ENCODE results near the gene NAGK. TPM values are rescaled to one million over a fixed set of nuclear protein-coding genes. Genes with fewer than 3 reads are reported as not detected.
A peak's percentile ranks its signal among the peaks of the same experiment; 100 is the strongest.

The NAGK gene
- total and polyA plus RNA-seq, 9 of the 15 experiments (the other 6 are each of a cell fraction or from before 2014, with no cell fraction given) = 4.9 to 14.9 (median 10.6) TPM

- TF ChIP-seq AFF4 (CRISPR knock-in tag; IDR thresholded peaks at IDR 0.05) = 0 out of 2 replicates have a peak, but pooled peaks have one; percentile 48
- no peak for TF ChIP-seq NCOA6 (IDR thresholded peaks at IDR 0.05)
- 0 out of 2 replicates have a peak, but pooled peaks have one; percentile 0 for TF ChIP-seq JUNB (CRISPR knock-in tag; conservative IDR thresholded peaks at IDR 0.05)
- TF ChIP-seq, protein P1, sequence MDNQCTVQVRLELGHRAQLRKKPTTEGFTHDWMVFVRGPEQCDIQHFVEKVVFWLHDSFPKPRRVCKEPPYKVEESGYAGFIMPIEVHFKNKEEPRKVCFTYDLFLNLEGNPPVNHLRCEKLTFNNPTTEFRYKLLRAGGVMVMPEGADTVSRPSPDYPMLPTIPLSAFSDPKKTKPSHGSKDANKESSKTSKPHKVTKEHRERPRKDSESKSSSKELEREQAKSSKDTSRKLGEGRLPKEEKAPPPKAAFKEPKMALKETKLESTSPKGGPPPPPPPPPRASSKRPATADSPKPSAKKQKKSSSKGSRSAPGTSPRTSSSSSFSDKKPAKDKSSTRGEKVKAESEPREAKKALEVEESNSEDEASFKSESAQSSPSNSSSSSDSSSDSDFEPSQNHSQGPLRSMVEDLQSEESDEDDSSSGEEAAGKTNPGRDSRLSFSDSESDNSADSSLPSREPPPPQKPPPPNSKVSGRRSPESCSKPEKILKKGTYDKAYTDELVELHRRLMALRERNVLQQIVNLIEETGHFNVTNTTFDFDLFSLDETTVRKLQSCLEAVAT (IDR thresholded peaks at IDR 0.05) = peak in 1 of 2 experiments; percentile 92; a peak in 2 of 4 replicates
- TF ChIP-seq MAFK (IDR thresholded peaks at IDR 0.05; ENCODE audit: low read length) = no peak
- TF ChIP-seq, protein P2, sequence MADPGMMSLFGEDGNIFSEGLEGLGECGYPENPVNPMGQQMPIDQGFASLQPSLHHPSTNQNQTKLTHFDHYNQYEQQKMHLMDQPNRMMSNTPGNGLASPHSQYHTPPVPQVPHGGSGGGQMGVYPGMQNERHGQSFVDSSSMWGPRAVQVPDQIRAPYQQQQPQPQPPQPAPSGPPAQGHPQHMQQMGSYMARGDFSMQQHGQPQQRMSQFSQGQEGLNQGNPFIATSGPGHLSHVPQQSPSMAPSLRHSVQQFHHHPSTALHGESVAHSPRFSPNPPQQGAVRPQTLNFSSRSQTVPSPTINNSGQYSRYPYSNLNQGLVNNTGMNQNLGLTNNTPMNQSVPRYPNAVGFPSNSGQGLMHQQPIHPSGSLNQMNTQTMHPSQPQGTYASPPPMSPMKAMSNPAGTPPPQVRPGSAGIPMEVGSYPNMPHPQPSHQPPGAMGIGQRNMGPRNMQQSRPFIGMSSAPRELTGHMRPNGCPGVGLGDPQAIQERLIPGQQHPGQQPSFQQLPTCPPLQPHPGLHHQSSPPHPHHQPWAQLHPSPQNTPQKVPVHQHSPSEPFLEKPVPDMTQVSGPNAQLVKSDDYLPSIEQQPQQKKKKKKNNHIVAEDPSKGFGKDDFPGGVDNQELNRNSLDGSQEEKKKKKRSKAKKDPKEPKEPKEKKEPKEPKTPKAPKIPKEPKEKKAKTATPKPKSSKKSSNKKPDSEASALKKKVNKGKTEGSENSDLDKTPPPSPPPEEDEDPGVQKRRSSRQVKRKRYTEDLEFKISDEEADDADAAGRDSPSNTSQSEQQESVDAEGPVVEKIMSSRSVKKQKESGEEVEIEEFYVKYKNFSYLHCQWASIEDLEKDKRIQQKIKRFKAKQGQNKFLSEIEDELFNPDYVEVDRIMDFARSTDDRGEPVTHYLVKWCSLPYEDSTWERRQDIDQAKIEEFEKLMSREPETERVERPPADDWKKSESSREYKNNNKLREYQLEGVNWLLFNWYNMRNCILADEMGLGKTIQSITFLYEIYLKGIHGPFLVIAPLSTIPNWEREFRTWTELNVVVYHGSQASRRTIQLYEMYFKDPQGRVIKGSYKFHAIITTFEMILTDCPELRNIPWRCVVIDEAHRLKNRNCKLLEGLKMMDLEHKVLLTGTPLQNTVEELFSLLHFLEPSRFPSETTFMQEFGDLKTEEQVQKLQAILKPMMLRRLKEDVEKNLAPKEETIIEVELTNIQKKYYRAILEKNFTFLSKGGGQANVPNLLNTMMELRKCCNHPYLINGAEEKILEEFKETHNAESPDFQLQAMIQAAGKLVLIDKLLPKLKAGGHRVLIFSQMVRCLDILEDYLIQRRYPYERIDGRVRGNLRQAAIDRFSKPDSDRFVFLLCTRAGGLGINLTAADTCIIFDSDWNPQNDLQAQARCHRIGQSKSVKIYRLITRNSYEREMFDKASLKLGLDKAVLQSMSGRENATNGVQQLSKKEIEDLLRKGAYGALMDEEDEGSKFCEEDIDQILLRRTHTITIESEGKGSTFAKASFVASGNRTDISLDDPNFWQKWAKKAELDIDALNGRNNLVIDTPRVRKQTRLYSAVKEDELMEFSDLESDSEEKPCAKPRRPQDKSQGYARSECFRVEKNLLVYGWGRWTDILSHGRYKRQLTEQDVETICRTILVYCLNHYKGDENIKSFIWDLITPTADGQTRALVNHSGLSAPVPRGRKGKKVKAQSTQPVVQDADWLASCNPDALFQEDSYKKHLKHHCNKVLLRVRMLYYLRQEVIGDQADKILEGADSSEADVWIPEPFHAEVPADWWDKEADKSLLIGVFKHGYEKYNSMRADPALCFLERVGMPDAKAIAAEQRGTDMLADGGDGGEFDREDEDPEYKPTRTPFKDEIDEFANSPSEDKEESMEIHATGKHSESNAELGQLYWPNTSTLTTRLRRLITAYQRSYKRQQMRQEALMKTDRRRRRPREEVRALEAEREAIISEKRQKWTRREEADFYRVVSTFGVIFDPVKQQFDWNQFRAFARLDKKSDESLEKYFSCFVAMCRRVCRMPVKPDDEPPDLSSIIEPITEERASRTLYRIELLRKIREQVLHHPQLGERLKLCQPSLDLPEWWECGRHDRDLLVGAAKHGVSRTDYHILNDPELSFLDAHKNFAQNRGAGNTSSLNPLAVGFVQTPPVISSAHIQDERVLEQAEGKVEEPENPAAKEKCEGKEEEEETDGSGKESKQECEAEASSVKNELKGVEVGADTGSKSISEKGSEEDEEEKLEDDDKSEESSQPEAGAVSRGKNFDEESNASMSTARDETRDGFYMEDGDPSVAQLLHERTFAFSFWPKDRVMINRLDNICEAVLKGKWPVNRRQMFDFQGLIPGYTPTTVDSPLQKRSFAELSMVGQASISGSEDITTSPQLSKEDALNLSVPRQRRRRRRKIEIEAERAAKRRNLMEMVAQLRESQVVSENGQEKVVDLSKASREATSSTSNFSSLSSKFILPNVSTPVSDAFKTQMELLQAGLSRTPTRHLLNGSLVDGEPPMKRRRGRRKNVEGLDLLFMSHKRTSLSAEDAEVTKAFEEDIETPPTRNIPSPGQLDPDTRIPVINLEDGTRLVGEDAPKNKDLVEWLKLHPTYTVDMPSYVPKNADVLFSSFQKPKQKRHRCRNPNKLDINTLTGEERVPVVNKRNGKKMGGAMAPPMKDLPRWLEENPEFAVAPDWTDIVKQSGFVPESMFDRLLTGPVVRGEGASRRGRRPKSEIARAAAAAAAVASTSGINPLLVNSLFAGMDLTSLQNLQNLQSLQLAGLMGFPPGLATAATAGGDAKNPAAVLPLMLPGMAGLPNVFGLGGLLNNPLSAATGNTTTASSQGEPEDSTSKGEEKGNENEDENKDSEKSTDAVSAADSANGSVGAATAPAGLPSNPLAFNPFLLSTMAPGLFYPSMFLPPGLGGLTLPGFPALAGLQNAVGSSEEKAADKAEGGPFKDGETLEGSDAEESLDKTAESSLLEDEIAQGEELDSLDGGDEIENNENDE (IDR thresholded peaks at IDR 0.05; ENCODE audit: low read depth, low read length) = no peak
- no peak for TF ChIP-seq TFAM (CRISPR knock-in tag; conservative IDR thresholded peaks at IDR 0.05)
These were observed 756 bp upstream of the NAGK start (continued) for GRCh38 chr2:71067567-71068217.

All from K562 (cell line).